A549 (cell line): Measurements from ENCODE around the gene KCNN4. TPM values are rescaled to one million over a fixed set of nuclear protein-coding genes. Genes with fewer than 3 reads are reported as not detected.

Source experiments
- ATAC-seq, 2 experiments: fragments of 200-7000 bp in 1 of 2; fragments of >200 bp in 1 of 2; cut with Nextera tagmentation in 1 of 2; cut with Tn5 transposase in 1 of 2; 3 replicates each; pipeline versions ENCODE4 v1.8.0 to v1.9.1; 2018 to 2020; ENCODE audit warnings: mild to moderate bottlenecking in 1 of 2, moderate library complexity in 1 of 2
- CTCF ChIA-PET: fragments of 300-600 bp; sonication (Branson Sonifier 250); formaldehyde crosslinking; extraction: SDS; loops from one replicate; lab custom pipeline; 2021; ENCODE audit warnings: antibody characterized with exemption, inconsistent platforms; lab: Yijun Ruan, JAX
- POLR2A ChIA-PET: fragments of 350-600 bp; formaldehyde crosslinking; extraction: SDS; loops from one replicate; lab custom pipeline; 2021; ENCODE audit warnings: antibody characterized with exemption, inconsistent platforms; lab: Yijun Ruan, JAX
- DNase-seq, 2 experiments: peaks; one replicate each; pipeline versions ENCODE4 v3.0.0 to v3.0.0-alpha.2; 2011 to 2016; ENCODE audit warnings: low read depth in 1 of 2, low spot score in 1 of 2
- FAIRE-seq: peaks from 2 replicates; lab custom pipeline; 2011; peaks lifted over from hg19 to GRCh38; lab: Jason Lieb, UNC
- H3K27ac ChIP-seq, 2 experiments: fragments of >200 bp; sonication (Bioruptor Twin); formaldehyde crosslinking; 3 replicates each; pipeline ENCODE4 v1.5.1; 2016 to 2017
- H3K4me1 ChIP-seq: fragments of >200 bp; sonication (Bioruptor Twin); formaldehyde crosslinking; 3 replicates; pipeline ENCODE4 v1.6.1; 2016
- H3K4me2 ChIP-seq: fragments of >200 bp; sonication (Bioruptor Twin); formaldehyde crosslinking; 3 replicates; pipeline ENCODE4 v1.6.1; 2016
- H3K4me3 ChIP-seq: fragments of >200 bp; sonication (Bioruptor Twin); formaldehyde crosslinking; 3 replicates; pipeline ENCODE4 v1.5.1; 2016
- H3K9me3 ChIP-seq: fragments of >200 bp; sonication (Bioruptor Twin); formaldehyde crosslinking; 3 replicates; pipeline ENCODE4 v1.6.1; 2016
- EHMT2 ChIP-seq: fragments of 200-600 bp; sonication (generic); IDR thresholded peaks from 2 replicates; pipeline ENCODE4 v1.6.1; 2016; ENCODE audit warnings: antibody characterized with exemption, low read depth, mild to moderate bottlenecking, moderate library complexity
- EP300 ChIP-seq, 2 experiments: fragments of >200 bp; sonication (Bioruptor Twin); formaldehyde crosslinking; IDR thresholded peaks; 2 replicates in 1 of 2; 3 replicates in 1 of 2; pipeline ENCODE4 v1.6.1; 2016 to 2017
- ESRRA ChIP-seq: fragments of 150-350 bp; IDR thresholded peaks from 2 replicates; pipeline ENCODE4 v1.6.1; 2014; ENCODE audit warnings: mild to moderate bottlenecking, low read length, borderline replicate concordance
- FOXS1 ChIP-seq: fragments of 250-450 bp; sonication (Bioruptor Pico); IDR thresholded peaks from 2 replicates; pipeline ENCODE4 v1.5.0; 2020; ENCODE audit warnings: mild to moderate bottlenecking, moderate library complexity
- HEYL ChIP-seq: fragments of 250-450 bp; sonication (Bioruptor Pico); IDR thresholded peaks from 2 replicates; pipeline ENCODE4 v1.8.0; 2021; ENCODE audit warnings: mild to moderate bottlenecking, moderate library complexity
- HOXB13 ChIP-seq: fragments of 250-450 bp; sonication (Bioruptor Pico); IDR thresholded peaks from 2 replicates; pipeline ENCODE4 v1.5.0; 2020; ENCODE audit warnings: low read depth, mild to moderate bottlenecking, moderate library complexity
- JUN ChIP-seq, 2 experiments: fragments of >200 bp; sonication (Bioruptor Twin); formaldehyde crosslinking; IDR thresholded peaks; 2 replicates in 1 of 2; 3 replicates in 1 of 2; pipeline ENCODE4 v1.6.1; 2016 to 2017
- KDM1A ChIP-seq: fragments of 200-600 bp; sonication (generic); IDR thresholded peaks from 2 replicates; pipeline ENCODE4 v1.6.1; 2016; ENCODE audit warnings: low read depth, mild to moderate bottlenecking
- KDM5A ChIP-seq: fragments of 200-600 bp; sonication (generic); IDR thresholded peaks from 2 replicates; pipeline ENCODE4 v1.6.1; 2016; ENCODE audit warnings: antibody characterized with exemption, mild to moderate bottlenecking
- MAFK ChIP-seq: fragments of 450-650 bp; IDR thresholded peaks from 2 replicates; pipeline ENCODE4 v1.6.1; 2014; ENCODE audit not compliant: partially characterized antibody
- MAZ ChIP-seq: fragments of 150-350 bp; IDR thresholded peaks from 2 replicates; pipeline ENCODE4 v1.6.1; 2014; ENCODE audit warnings: antibody characterized with exemption, low read depth, low read length, borderline replicate concordance
- NR3C1 ChIP-seq: fragments of >200 bp; sonication (Bioruptor Twin); formaldehyde crosslinking; IDR thresholded peaks from 3 replicates; pipeline ENCODE4 v1.6.1; 2017
- PHF8 ChIP-seq: fragments of 200-600 bp; sonication (generic); IDR thresholded peaks from 2 replicates; pipeline ENCODE4 v1.6.1; 2016; ENCODE audit warnings: low read depth, mild to moderate bottlenecking, antibody characterized with exemption, moderate library complexity, borderline replicate concordance
- POLR2A ChIP-seq: IDR thresholded peaks from 2 replicates; pipeline ENCODE4 v1.6.1; 2012; ENCODE audit warnings: mild to moderate bottlenecking, low read length
- POLR2AphosphoS2 ChIP-seq: conservative IDR thresholded peaks from 2 replicates; pipeline ENCODE4 v1.6.1; 2012; ENCODE audit warnings: low read length, improper control_type of control experiment, inconsistent platforms
- RAD21 ChIP-seq, 2 experiments: fragments of >200 bp in 1 of 2; sonication (Bioruptor Twin) in 1 of 2; formaldehyde crosslinking in 1 of 2; IDR thresholded peaks in 1 of 2; conservative IDR thresholded peaks in 1 of 2; 2 replicates in 1 of 2; 3 replicates in 1 of 2; pipeline ENCODE4 v1.6.1; 2012 to 2018; ENCODE audit warnings: inconsistent platforms in 1 of 2
- RARB ChIP-seq: fragments of 250-450 bp; sonication (Bioruptor Pico); IDR thresholded peaks from 2 replicates; pipeline ENCODE4 v1.8.0; 2021; ENCODE audit warnings: mild to moderate bottlenecking, moderate library complexity
- RCOR1 ChIP-seq: fragments of 150-350 bp; IDR thresholded peaks from 2 replicates; pipeline ENCODE4 v1.6.1; 2014; ENCODE audit warnings: antibody characterized with exemption, low read length, low read depth
- REST ChIP-seq: fragments of 200-600 bp; sonication (generic); IDR thresholded peaks from 2 replicates; pipeline ENCODE4 v1.6.1; 2016; ENCODE audit warnings: antibody characterized with exemption, mild to moderate bottlenecking, moderate library complexity
- ZC3H11A ChIP-seq: fragments of 450-650 bp; IDR thresholded peaks from 2 replicates; pipeline ENCODE4 v1.6.1; 2014; ENCODE audit warnings: antibody characterized with exemption, mild to moderate bottlenecking
- ZFP36 ChIP-seq: fragments of 450-650 bp; IDR thresholded peaks from 2 replicates; pipeline ENCODE4 v1.6.1; 2014; ENCODE audit warnings: borderline replicate concordance; ENCODE audit not compliant: partially characterized antibody
- ZSCAN20 ChIP-seq: fragments of 250-450 bp; sonication (Bioruptor Pico); IDR thresholded peaks from 2 replicates; pipeline ENCODE4 v1.8.0; 2022; ENCODE audit warnings: mild to moderate bottlenecking, moderate library complexity
- WGBS: methylation state at CpG from one replicate; pipeline ENCODE4 v1.1.6; 2017; ENCODE audit errors: missing lambda C conversion rate; 5-methylcytosine and 5-hydroxymethylcytosine counted together
- polyA plus RNA-seq, 4 experiments: library from polyadenylated mRNA; depleted of rRNA in 3 of 4; stranded (reverse); fragments of >200 nt; fragmentation: RNase III in 1 of 4; extraction: RNeasy Plus Mini Kit Qiagen cat#74134 plus additional on column Dnase treatment in 1 of 4; gene quantifications; 2 replicates in 3 of 4; 3 replicates in 1 of 4; pipeline ENCODE4 v1.2.3, GENCODE V29; 2011 to 2017
- TF ChIP-seq, protein P1 (sequence below): fragments of 250-450 bp; sonication (Bioruptor Pico); IDR thresholded peaks from 2 replicates; pipeline ENCODE4 v1.5.0; 2020; ENCODE audit warnings: low read depth, mild to moderate bottlenecking, moderate library complexity
- TF ChIP-seq, protein P2 (sequence below): fragments of >200 bp; sonication (Bioruptor Twin); formaldehyde crosslinking; IDR thresholded peaks from 2 replicates; pipeline ENCODE4 v1.6.1; 2016
- TF ChIP-seq, protein P3 (sequence below): fragments of 150-350 bp; IDR thresholded peaks from 2 replicates; pipeline ENCODE4 v1.6.1; 2014; ENCODE audit warnings: low read depth, mild to moderate bottlenecking, low read length

The KCNN4 gene
- polyA plus RNA-seq, 2 of the 4 experiments (the other 2 are of a cell fraction): 15.7 to 21.0 TPM

- TF ChIP-seq RAD21 (conservative IDR thresholded peaks at IDR 0.05 in 1 of 2, IDR thresholded peaks at IDR 0.05 in 1 of 2) (no peak), PHF8 (no peak), HEYL (CRISPR knock-in tag) (no peak), MAZ (no peak), RARB (CRISPR knock-in tag) (no peak), ZSCAN20 (no peak), EHMT2 (no peak)
Observed at GRCh38 chr19:43735957-43736356, 44.8 kb downstream of the KCNN4 start (continued).

- CTCF ChIA-PET: interaction anchor here (1.4 to 19.0 kb wide), 4 partner anchors 11 to 82 kb away, joined by 3 to 340 read pairs (median 48); partner anchors contain the start of genes PLAUR and SMG9
- DNase-seq (no peak), ATAC-seq (no peak), FAIRE-seq (no peak)
- Histone ChIP-seq H3K9me3 (no peaks in the 10 kb centered on the region), H3K4me2 (no peak overlapping the region), H3K27ac (no peak overlapping the region), H3K4me1 (peaks cover 21% of the 10 kb centered on the region), H3K4me3 (no peak overlapping the region)
- TF ChIP-seq MAFK: no peak
- POLR2A ChIA-PET: interaction anchor here (0.8 kb wide), 1 partner anchor 17 kb away, joined by 3 read pairs; no protein-coding TSS in a partner anchor
- 94% methylated on average over 6 of the region's 6 CpGs for WGBS
Observed at GRCh38 chr19:43735013-43735412, 45.8 kb downstream of the KCNN4 start.

DNA sequence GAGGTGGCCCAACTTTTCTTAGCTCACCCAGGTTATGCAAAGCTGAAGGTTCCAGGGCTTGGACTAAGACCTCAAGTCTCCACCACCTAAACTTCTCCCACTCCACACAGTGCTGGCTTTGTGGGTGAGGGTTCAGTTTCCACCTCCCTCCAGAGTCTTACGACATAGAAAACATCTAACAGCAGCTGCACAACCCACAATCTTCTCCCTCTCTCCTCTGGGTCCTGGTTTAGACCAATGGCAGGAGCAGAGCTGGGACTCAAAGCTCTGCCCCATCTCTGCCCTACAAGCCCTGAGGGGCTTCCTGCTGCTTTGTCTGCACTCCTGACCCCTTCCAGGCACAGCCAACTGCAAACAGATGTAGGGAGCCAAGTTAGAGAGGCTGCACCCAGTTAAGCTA lies 48.9 kb downstream of the KCNN4 start:
- Histone ChIP-seq H3K4me2 (no peak overlapping the region), H3K4me3 (no peak overlapping the region), H3K4me1 (no peaks in the 10 kb centered on the region), H3K27ac (no peak overlapping the region), H3K9me3 (no peaks in the 10 kb centered on the region)
- TF ChIP-seq ZSCAN20 (no peak), FOXS1 (CRISPR knock-in tag) (no peak), KDM5A (no peak), POLR2AphosphoS2 (no peak), HEYL (CRISPR knock-in tag) (no peak), ZFP36 (no peak), POLR2A (no peak), HOXB13 (CRISPR knock-in tag) (no peak), ESRRA (no peak), MAZ (no peak), KDM1A (no peak)
- TF ChIP-seq, protein P1, sequence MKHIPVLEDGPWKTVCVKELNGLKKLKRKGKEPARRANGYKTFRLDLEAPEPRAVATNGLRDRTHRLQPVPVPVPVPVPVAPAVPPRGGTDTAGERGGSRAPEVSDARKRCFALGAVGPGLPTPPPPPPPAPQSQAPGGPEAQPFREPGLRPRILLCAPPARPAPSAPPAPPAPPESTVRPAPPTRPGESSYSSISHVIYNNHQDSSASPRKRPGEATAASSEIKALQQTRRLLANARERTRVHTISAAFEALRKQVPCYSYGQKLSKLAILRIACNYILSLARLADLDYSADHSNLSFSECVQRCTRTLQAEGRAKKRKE (CRISPR knock-in tag): no peak
- TF ChIP-seq, protein P2, sequence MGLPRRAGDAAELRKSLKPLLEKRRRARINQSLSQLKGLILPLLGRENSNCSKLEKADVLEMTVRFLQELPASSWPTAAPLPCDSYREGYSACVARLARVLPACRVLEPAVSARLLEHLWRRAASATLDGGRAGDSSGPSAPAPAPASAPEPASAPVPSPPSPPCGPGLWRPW: no peak
- TF ChIP-seq, protein P3, sequence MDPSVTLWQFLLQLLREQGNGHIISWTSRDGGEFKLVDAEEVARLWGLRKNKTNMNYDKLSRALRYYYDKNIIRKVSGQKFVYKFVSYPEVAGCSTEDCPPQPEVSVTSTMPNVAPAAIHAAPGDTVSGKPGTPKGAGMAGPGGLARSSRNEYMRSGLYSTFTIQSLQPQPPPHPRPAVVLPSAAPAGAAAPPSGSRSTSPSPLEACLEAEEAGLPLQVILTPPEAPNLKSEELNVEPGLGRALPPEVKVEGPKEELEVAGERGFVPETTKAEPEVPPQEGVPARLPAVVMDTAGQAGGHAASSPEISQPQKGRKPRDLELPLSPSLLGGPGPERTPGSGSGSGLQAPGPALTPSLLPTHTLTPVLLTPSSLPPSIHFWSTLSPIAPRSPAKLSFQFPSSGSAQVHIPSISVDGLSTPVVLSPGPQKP: no peak
- no peak for FAIRE-seq
- WGBS: 86% methylated on average over 1 of the region's 1 CpG
- CTCF ChIA-PET: interaction anchor here (0.7 to 19.0 kb wide), 5 partner anchors 12 to 30 kb away, joined by 3 to 340 read pairs (median 10); partner anchors contain the start of gene SMG9
- DNase-seq: no peak
- ATAC-seq: no peak
- POLR2A ChIA-PET: no interaction called here

DNA sequence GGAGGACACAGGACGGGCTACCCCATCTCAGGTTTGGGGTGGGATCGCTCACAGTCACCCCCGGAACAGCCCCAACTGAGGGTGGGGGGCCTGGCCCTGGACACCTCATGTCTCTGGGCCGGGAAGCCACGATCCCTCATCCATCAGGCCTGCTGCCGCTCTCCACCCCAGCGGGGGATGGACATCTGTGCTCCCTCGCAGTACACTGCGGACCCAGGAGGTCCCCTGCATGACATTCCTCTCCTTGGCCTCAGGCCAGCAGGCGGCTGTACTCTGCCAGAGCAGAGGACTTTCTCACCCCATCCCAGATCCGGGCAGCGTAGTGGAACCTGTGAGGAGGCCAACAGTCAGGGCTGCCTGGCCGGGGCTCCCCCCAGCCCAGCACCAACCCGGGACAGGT lies 49.4 kb downstream of the KCNN4 start:
- Histone ChIP-seq H3K9me3 (no peaks in the 10 kb centered on the region), H3K4me2 (no peak overlapping the region), H3K4me3 (no peak overlapping the region), H3K4me1 (no peaks in the 10 kb centered on the region), H3K27ac (no peak overlapping the region)
- TF ChIP-seq JUN (IDR thresholded peaks at IDR 0.05) (no peak), EP300 (IDR thresholded peaks at IDR 0.05) (no peak), ZC3H11A (no peak), MAFK (no peak), POLR2A (no peak), NR3C1 (no peak), REST (no peak), FOXS1 (CRISPR knock-in tag) (no peak), KDM1A (no peak), RCOR1 (no peak)
- 88% methylated on average over 12 of the region's 14 CpGs for WGBS
- DNase-seq (no peak), FAIRE-seq (no peak), ATAC-seq (no peak)
- CTCF ChIA-PET: interaction anchor here (0.7 to 19.0 kb wide), 4 partner anchors 14 to 30 kb away, joined by 3 to 340 read pairs (median 44); partner anchors contain the start of gene SMG9
- POLR2A ChIA-PET: no interaction called here
